Femur (tissue), 1 donor: Measurements from ENCODE around the gene KRT73.
A peak's percentile ranks its signal among the peaks of the same experiment; 100 is the strongest.
"Not testable (repeated sequence)": the region's sequence is repeated elsewhere in the genome, so short reads cannot be mapped to it uniquely, and the experiment has no call there.

Experiments
- DNase-seq: peaks from one replicate; pipeline ENCODE4 v3.0.0-alpha.2; 2017

KRT73 gene

GRCh38 chr12:52600071-52600470, 18.3 kb downstream of the KRT73 start:
- no peak for DNase-seq

DNA sequence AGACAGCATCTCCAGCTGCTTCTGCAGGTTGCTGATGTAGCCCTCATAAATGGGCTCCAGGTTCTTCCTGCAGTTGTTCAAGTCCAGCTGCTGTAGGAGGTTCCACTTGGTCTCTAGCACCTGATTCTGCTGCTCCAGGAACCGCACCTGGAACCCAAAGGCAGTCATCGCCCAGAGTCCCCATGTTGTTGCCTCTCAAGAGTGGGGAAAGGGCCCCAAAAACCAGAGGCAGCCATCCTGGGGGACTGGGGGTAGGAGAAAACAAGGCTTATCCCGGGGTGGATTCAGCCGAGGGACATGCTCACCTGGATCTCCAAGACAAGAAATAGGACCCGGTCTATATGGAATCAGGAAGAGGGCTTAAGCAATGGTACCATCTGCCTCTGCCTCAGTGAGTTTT, 19.4 kb downstream of the KRT73 start:
- no peak for DNase-seq

GRCh38 chr12:52594237-52594636, 24.1 kb downstream of the KRT73 start:
- DNase-seq, result not testable (repeated sequence)

DNA sequence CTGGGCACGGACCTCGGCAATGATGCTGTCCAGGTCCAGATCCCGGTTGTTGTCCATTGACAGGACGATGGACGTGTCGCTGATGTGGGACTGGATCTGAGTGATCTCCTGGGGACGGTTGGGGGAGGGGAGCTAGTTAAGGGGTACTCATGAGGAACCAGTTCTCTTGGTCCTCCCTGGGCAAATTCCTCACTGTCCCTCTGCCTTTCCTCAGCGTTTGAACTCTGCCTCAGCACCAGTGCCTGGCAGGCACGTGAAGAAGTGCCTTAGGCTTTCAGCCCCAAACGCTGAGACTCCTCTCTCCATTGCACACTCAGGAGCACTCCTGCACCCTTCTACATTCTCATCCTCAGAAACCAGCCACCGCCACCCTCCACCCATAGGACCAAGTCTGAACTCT, 26.8 kb downstream of the KRT73 start:
- no peak for DNase-seq

- DNase-seq, result no peak
Measured at GRCh38 chr12:52590021-52590420, 28.3 kb downstream of the KRT73 start.

- DNase-seq, result no peak
Measured at GRCh38 chr12:52587563-52587962, 30.8 kb downstream of the KRT73 start.

DNA sequence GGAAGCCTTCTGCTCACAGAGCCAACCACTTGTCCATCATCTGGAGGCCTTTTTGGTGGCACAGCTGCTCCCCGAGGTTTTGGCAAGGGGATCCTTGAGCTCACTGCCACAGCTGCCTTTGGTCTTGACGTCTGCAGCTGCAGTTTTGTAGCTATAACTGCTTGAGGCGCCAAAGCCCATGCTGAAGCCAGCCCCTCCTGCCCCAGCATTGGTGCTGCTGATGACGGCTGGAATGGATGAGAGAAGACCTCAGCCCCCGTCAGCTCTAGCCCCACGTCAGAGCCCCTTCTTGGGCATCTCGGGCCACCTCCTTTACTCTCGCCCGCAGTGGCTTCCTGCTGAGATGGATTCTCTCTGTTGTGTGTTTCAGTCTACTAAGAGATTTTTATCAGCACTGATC, 32.4 kb downstream of the KRT73 start:
- DNase-seq, result peak; percentile 54

DNA sequence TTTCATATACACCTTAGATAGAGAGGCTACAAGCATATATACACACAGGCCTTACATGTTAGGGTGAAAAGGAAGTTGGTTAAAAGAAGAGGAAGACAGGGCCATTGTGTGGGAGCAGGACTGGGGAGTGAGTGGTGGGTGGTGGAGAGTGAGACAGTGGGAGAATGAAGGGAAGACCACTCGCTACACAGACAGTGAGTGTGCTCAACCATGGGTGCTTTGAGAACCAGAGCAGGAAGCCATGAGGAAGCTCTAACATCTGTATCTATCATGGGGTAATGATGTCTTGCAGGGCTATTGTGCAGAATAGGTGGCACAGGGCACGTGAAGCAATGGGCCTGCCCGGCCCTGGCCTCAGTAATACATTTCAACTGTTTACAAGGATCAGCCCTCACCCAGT, 33.3 kb downstream of the KRT73 start:
- DNase-seq, result no peak

DNA sequence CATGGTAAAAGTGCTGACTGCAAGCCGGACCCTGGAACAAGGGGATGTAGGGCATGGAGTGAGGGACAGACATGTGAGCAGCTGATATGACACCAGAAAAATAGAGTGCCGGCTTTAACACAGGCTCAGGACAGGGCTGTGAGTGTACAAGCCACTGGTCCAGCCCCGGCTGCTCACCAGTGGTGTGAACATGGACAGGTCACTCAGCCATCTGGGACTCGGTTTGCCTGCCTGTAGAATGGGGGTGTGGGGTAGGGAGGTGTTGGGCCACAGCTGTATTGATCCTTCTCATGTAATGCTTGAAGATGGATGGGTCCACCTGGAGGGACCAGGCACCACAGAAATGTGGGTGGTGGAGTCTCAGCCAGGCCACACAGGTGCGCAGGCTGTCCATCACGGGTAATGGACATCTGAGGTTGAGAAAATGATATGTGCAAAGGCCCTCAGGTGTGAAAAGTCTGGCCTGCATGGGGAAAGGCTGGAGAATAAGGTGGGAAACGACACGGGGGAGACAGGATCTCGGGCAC, 34.1 kb downstream of the KRT73 start:
- no peak for DNase-seq

GRCh38 chr12:52582971-52583456, 35.3 kb downstream of the KRT73 start:
- DNase-seq, result peak; percentile 58

DNA sequence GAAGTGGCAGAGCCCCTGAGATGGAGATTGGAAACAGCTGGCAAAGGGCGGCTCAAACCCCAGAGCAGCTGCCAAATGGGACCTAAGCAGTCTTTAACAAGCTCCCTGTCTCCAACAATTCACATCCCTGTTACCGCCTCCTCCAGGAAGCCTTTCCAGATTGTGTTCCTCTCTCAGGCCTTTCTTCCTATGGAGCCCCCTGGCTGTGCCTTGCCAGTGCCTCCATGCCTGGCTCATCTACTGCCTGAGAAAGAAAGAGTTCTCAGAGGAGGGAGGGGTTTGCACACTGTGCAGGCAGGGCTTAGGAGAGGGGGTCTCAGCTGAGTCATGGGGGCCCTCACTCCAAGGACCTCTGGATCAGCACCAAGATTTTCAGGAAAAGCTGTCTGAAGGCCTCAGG, 35.9 kb downstream of the KRT73 start:
- no peak for DNase-seq

DNA sequence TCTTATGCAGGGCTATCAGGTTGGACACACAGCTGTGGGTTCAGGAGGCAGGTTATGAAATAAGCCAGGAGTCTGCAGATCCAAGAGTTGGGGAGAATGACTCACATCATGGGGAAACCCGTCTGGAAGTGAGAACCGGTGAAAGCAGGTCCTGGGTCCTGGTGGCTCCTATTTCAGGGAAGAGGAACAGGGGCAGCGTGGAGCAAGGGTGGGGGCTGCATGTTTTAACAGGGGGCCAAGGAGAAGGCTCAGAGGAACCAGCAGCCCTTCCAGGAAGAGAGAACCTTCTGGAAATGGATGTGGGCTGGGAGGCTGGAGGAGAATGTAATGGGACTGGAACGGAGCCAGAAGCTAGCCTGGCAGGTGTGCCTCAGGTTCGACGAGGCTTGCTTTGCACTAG, 36.9 kb downstream of the KRT73 start:
- no peak for DNase-seq

DNA sequence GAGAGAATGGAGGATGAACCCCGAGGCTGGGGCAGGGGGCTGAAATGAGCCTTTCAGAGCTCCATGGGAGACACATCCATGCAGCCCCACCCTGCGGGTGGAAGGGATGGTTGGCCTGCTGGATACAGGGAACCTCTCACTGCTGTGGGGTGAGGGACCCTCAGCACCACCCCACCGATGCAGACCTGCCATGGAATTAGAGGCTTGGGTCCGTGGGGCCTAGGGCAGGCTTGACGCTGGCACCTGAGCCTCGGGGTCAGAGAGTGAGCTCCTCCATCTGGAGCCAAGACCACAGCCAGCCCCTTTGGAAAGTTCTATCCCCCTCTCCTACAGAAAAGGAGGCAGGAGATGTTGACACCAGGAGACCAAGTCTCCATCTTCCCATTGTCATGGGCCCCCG, 37.3 kb downstream of the KRT73 start:
- DNase-seq, result no peak

DNA sequence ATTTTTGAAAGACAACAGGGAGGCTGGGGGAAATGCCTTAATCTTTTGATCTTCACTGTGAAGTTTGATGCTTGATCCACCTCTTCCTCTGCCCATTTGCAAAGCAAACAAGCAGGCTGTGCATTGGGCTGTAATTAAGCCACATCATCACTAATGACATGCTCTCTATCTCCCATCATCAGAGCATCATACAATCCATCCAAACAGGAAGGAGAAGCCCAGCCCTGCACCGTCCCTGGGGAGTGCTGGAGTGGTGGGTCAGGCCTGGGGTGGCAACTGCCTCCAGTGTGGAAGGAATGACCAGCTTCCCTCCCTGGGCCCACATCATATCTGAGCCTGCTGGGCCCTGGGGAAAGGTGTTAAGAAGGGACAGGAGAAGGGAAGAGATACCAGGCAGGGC, 37.9 kb downstream of the KRT73 start:
- no peak for DNase-seq

GRCh38 chr12:52579468-52580465, 38.6 kb downstream of the KRT73 start:
- no peak for DNase-seq

GRCh38 chr12:52578469-52578868, 39.9 kb downstream of the KRT73 start:
- DNase-seq, result no peak

GRCh38 chr12:52577316-52577715, 41.0 kb downstream of the KRT73 start:
- no peak for DNase-seq

DNA sequence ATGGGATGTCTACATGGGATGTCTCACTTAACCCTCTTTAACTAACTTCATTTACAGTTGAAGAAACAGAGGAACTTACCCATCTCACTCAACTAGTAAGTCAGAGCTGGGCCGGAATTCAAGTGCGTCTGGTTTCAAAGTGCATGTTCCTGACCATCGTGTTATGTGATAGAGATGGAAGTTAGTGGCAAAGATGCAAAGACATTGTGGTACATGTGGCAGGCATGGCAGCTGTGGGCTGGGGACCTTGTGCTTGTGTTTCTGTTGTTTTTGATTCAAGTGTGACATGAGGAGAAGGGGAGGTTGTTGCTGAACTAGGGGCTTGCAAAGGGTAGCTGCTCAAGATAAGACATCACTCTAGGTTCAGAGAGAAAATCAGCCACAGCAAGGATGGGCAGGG, 42.4 kb downstream of the KRT73 start:
- DNase-seq, result no peak

- no peak for DNase-seq
Measured at GRCh38 chr12:52575256-52575655, 43.1 kb downstream of the KRT73 start.

- no peak for DNase-seq
Measured at GRCh38 chr12:52573743-52574142, 44.6 kb downstream of the KRT73 start, which contains the start of gene KRT74. Gene KRT74 (minus strand): TSS chr12:52573843. CDS start chr12:52573777, 66 bp downstream.

- no peak for DNase-seq
Measured at GRCh38 chr12:52573306-52573705, 45.1 kb downstream of the KRT73 start.

DNA sequence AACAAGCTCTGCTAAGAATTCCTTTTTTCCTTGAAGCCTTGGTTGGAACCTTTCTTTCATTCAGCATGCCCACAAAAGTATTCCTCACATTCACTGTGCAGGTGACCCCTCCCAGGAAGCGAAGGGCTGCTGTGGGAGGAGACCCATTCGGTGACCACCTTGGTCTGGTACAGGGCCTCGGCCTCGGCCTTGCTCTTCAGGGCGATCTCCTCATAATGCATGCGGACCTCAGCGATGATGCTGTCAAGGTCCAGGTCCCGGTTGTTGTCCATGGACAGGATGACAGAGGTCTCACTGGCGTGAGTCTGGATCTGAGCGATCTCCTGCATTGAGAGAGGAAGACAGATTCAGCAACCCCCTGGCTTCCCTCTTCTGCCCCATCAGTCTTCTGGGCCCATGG, 47.8 kb downstream of the KRT73 start:
- no peak for DNase-seq

DNA sequence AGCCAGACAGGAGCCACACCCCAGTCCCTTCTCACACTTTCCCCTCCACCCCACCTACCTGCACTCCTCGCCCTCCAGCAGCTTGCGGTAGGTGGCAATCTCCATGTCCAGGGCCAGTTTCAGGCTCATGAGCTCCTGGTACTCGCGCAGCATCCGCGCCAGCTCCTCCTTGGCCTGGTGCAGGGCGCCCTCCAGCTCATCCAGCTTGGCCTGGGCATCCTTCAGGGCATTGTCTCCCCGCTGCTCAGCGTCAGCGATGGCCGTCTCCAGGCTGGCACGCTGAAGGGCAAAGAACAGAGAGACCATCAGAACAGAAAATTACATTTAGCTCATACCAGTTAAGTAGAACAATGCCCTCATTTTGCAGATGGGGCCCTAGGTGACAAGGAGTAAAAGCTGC, 50.2 kb downstream of the KRT73 start:
- no peak for DNase-seq

DNA sequence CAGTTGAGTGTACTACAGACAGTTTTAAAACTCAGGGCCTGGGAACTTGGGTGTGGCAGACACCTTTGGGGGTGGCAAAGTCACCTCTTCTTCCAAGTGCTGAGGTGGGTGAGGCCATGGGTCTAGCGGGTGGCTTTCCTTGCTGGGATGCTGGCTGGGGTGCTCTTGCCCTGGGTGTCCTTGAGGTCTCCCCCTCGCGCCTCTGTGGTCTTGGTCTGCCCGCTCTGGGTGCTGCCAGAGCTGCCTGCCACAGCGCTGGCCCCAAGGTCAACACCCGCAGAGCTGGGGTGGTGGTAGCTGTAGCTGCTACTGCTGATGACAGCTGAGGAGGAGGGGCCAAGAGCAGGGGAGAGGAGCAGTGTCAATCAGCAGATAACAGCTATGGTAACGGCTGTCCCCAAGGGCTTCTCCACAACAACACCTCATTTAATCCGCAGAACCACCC, 51.5 kb downstream of the KRT73 start:
- no peak for DNase-seq
